ENCODE measurements around the gene OR2L5.

DNA sequence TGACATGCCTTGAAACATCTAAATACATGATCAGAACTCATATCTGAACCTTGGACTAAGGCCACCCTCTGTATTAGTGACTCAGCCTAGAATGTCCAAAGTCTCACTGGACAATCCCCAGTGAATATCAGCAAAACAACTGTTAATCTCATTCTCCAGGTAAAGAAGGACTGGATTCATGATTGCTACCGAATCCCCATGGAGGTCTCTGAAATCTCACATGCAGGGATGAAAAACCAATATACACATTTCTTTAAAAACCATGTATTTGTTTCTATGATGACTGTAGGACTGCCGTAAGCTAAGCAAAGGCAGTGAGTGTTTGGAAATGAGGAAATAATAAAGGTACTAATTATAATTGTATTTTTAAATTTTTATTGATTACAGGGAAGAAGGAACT is 33.1 kb downstream of the OR2L5 start, which contains the start of gene OR2L3:
- TF ChIP-seq ZFP30 (CRISPR knock-in tag; IDR thresholded peaks at IDR 0.05), result no peak
- no peak for TF ChIP-seq ARNTL (CRISPR knock-in tag; IDR thresholded peaks at IDR 0.05; ENCODE audit: borderline replicate concordance, low read depth)
- TF ChIP-seq OSR1 (CRISPR knock-in tag; IDR thresholded peaks at IDR 0.05), result no peak
- no peak for TF ChIP-seq CSDC2 (CRISPR knock-in tag; IDR thresholded peaks at IDR 0.05)
- TF ChIP-seq ZNF8 (CRISPR knock-in tag; IDR thresholded peaks at IDR 0.05), result no peak
- no peak for TF ChIP-seq GLIS3 (CRISPR knock-in tag; IDR thresholded peaks at IDR 0.05)
- TF ChIP-seq ISL1 (CRISPR knock-in tag; IDR thresholded peaks at IDR 0.05), result no peak
- TF ChIP-seq, protein P1, sequence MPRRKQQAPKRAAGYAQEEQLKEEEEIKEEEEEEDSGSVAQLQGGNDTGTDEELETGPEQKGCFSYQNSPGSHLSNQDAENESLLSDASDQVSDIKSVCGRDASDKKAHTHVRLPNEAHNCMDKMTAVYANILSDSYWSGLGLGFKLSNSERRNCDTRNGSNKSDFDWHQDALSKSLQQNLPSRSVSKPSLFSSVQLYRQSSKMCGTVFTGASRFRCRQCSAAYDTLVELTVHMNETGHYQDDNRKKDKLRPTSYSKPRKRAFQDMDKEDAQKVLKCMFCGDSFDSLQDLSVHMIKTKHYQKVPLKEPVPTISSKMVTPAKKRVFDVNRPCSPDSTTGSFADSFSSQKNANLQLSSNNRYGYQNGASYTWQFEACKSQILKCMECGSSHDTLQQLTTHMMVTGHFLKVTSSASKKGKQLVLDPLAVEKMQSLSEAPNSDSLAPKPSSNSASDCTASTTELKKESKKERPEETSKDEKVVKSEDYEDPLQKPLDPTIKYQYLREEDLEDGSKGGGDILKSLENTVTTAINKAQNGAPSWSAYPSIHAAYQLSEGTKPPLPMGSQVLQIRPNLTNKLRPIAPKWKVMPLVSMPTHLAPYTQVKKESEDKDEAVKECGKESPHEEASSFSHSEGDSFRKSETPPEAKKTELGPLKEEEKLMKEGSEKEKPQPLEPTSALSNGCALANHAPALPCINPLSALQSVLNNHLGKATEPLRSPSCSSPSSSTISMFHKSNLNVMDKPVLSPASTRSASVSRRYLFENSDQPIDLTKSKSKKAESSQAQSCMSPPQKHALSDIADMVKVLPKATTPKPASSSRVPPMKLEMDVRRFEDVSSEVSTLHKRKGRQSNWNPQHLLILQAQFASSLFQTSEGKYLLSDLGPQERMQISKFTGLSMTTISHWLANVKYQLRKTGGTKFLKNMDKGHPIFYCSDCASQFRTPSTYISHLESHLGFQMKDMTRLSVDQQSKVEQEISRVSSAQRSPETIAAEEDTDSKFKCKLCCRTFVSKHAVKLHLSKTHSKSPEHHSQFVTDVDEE (CRISPR knock-in tag; IDR thresholded peaks at IDR 0.05), result no peak
- TF ChIP-seq, protein P2, sequence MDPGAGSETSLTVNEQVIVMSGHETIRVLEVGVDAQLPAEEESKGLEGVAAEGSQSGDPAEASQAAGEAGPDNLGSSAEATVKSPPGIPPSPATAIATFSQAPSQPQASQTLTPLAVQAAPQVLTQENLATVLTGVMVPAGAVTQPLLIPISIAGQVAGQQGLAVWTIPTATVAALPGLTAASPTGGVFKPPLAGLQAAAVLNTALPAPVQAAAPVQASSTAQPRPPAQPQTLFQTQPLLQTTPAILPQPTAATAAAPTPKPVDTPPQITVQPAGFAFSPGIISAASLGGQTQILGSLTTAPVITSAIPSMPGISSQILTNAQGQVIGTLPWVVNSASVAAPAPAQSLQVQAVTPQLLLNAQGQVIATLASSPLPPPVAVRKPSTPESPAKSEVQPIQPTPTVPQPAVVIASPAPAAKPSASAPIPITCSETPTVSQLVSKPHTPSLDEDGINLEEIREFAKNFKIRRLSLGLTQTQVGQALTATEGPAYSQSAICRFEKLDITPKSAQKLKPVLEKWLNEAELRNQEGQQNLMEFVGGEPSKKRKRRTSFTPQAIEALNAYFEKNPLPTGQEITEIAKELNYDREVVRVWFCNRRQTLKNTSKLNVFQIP (CRISPR knock-in tag; IDR thresholded peaks at IDR 0.05; ENCODE audit: borderline replicate concordance, low read depth), result no peak
